Gastroesophageal sphincter (tissue), 4 donors: ENCODE measurements around the gene RPE. TPM values are rescaled to one million over a fixed set of nuclear protein-coding genes. Genes with fewer than 3 reads are reported as not detected.

ENCODE experiments used
- ATAC-seq: fragments of 150-250 bp; one replicate; pipeline ENCODE4 v1.9.1; 2016; ENCODE audit warnings: mild to moderate bottlenecking, moderate library complexity
- H3K27ac ChIP-seq, 4 donors: fragments of 200-600 bp; sonication (generic) in 3 of 4; 1 replicate in 3 of 4; 2 replicates in 1 of 4; pipeline ENCODE4 v1.5.1; 2016 to 2019
- H3K27me3 ChIP-seq: fragments of 200-600 bp; sonication (generic); one replicate; pipeline ENCODE4 v1.5.1; 2019
- H3K36me3 ChIP-seq, 2 donors: fragments of 200-600 bp; sonication (generic); one replicate each; pipeline ENCODE4 v1.5.1; 2019; ENCODE audit warnings: control low read depth in 1 of 2
- H3K4me1 ChIP-seq, 3 donors: fragments of 200-600 bp; sonication (generic); 1 replicate in 2 of 3; 2 replicates in 1 of 3; pipeline ENCODE4 v1.5.1; 2016 to 2019; ENCODE audit warnings: control low read depth in 2 of 3
- H3K4me3 ChIP-seq, 2 donors: fragments of 200-600 bp; sonication (generic); one replicate each; pipeline ENCODE4 v1.5.1; 2019; ENCODE audit warnings: mild to moderate bottlenecking in 1 of 2, moderate library complexity in 1 of 2
- H3K9me3 ChIP-seq, 3 donors: fragments of 200-600 bp; sonication (generic); one replicate each; pipeline ENCODE4 v1.5.1; 2017 to 2019; ENCODE audit warnings: control low read depth in 2 of 3
- EP300 ChIP-seq: sonication (generic); formaldehyde crosslinking; IDR thresholded peaks from one replicate; pipeline ENCODE4 v1.6.1; 2017; ENCODE audit warnings: antibody characterized with exemption, mild to moderate bottlenecking
- POLR2A ChIP-seq, 2 donors: fragments of 450-650 bp; IDR thresholded peaks; one replicate each; pipeline ENCODE4 v1.6.1; 2017; ENCODE audit warnings: antibody characterized with exemption in 2 of 2, mild to moderate bottlenecking in 2 of 2, moderate library complexity in 1 of 2
- POLR2AphosphoS5 ChIP-seq: sonication (generic); formaldehyde crosslinking; IDR thresholded peaks from one replicate; pipeline ENCODE4 v1.6.1; 2017; ENCODE audit warnings: antibody characterized with exemption
- WGBS, 2 donors: methylation state at CpG; one replicate each; pipeline ENCODE4 v1.1.5; 2018; ENCODE audit warnings: low coverage in 1 of 2; 5-methylcytosine and 5-hydroxymethylcytosine counted together
- total RNA-seq, 4 donors: library from RNA; depleted of rRNA; stranded (reverse); fragments of >200 nt; gene quantifications; one replicate each; pipeline ENCODE4 v1.1.0, GENCODE V29; 2016
- TF ChIP-seq, protein P1 (sequence below), 4 experiments: fragments of 200-600 bp in 2 of 4; fragments of 450-650 bp in 2 of 4; sonication (generic) in 1 of 4; IDR thresholded peaks; one replicate each; pipeline ENCODE4 v1.5.1; 2017 to 2019; ENCODE audit warnings: antibody characterized with exemption in 4 of 4, mild to moderate bottlenecking in 2 of 4, moderate library complexity in 2 of 4

Gene RPE
- total RNA-seq, 4 donors from 2014 or later, result 49.0 to 63.6 (median 49.7) TPM

DNA sequence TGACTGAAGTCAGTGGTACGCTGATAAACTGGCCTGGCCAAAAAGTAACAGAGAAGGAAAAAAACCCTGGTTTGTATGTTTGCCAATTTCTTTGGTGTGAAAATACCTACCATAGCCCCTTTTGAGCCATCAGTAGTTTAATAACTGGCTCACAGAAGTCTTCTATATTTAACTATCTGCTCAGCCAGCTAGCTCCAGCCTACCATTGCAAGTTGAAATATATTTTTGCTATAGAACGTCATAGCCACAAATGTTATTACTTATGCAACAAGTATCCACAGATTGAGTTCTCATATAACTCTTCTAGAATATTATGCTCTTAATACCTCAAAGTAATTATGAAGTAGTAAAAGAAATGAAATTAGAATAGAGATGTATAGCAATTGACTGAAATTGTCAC, 25.2 kb downstream of the RPE start:
- no peak overlapping the region for H3K27ac ChIP-seq
- peaks cover 0 to 55% of the 10 kb centered on the region in 2 donors for H3K36me3 ChIP-seq
- H3K9me3 ChIP-seq, result no peaks in the 10 kb centered on the region
- no peak for TF ChIP-seq POLR2AphosphoS5
- TF ChIP-seq, protein P1, sequence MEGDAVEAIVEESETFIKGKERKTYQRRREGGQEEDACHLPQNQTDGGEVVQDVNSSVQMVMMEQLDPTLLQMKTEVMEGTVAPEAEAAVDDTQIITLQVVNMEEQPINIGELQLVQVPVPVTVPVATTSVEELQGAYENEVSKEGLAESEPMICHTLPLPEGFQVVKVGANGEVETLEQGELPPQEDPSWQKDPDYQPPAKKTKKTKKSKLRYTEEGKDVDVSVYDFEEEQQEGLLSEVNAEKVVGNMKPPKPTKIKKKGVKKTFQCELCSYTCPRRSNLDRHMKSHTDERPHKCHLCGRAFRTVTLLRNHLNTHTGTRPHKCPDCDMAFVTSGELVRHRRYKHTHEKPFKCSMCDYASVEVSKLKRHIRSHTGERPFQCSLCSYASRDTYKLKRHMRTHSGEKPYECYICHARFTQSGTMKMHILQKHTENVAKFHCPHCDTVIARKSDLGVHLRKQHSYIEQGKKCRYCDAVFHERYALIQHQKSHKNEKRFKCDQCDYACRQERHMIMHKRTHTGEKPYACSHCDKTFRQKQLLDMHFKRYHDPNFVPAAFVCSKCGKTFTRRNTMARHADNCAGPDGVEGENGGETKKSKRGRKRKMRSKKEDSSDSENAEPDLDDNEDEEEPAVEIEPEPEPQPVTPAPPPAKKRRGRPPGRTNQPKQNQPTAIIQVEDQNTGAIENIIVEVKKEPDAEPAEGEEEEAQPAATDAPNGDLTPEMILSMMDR (IDR thresholded peaks at IDR 0.05), result no peak
- TF ChIP-seq POLR2A (IDR thresholded peaks at IDR 0.05), result no peak
- TF ChIP-seq EP300, result no peak
- H3K4me3 ChIP-seq, result no peak overlapping the region
- H3K4me1 ChIP-seq, result peaks cover 0 to 4% (median 0%) of the 10 kb centered on the region in 3 donors
- no peaks in the 10 kb centered on the region for H3K27me3 ChIP-seq
- 67 to 71% methylated on average over 2 of the region's 2 CpGs for WGBS, 2 donors
- no peak for ATAC-seq

DNA sequence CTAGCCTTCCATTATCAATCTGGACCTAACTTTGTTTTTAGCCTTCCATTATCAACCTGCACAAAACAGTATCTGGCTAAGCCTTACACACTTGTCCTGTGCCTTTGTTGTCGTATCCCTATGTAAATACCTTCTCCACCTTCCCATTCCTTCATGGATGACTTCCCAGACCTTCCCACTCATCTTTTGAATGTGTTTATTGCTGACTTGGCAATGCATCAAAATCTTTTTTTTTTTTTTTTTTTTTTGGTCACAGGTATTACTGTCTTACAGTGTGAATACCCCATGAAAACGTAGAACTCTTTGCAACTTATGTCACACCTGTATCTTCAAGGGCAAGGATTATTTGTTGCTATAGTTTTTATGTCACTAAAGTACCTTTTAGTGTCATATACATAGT, 25.7 kb downstream of the RPE start:
- ATAC-seq, result no peak
- no peaks in the 10 kb centered on the region for H3K9me3 ChIP-seq
- peaks cover 0 to 50% of the 10 kb centered on the region in 2 donors for H3K36me3 ChIP-seq
- H3K27me3 ChIP-seq, result no peaks in the 10 kb centered on the region
- no peak overlapping the region for H3K4me3 ChIP-seq
- no peak overlapping the region for H3K27ac ChIP-seq
- H3K4me1 ChIP-seq, result no peaks in the 10 kb centered on the region
- TF ChIP-seq EP300 (no peak), POLR2A (IDR thresholded peaks at IDR 0.05) (no peak), POLR2AphosphoS5 (no peak)
- TF ChIP-seq, protein P1 (IDR thresholded peaks at IDR 0.05), result no peak
- 33 to 79% methylated on average over 2 of the region's 2 CpGs for WGBS, 2 donors

DNA sequence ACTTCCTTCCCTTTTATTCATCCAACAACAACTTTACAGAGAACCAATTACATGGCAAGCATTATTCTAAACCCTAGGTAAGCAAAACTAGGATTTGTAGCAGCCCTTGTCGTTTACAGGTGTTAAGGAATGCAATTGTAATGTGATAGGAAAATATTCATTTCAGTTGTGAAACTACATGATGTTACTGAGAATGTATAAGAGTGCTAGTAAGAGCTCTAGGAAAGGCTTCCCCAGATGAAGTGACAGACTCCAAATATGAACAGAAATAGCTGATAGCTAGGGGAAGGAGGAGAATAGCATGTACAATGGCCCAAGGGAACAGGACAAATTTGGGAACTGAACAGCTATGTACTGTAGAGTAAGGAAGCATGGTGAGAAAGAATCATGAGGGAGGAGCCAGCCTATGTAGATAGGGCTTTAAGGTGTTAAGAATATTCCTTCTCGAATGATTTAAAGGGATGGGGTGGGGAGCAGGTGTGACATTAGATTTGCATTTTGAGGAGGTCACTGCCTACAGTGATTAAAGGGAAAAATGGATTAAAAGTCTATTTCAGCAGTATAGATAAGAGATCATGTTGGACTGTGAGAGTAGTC, 31.7 kb downstream of the RPE start:
- Histone ChIP-seq H3K27me3 (no peaks in the 10 kb centered on the region), H3K4me1 (no peaks in the 10 kb centered on the region), H3K4me3 (no peak overlapping the region), H3K27ac (no peak overlapping the region), H3K9me3 (no peaks in the 10 kb centered on the region), H3K36me3 (no peaks in the 10 kb centered on the region)
- TF ChIP-seq, protein P1 (IDR thresholded peaks at IDR 0.05), result no peak
- TF ChIP-seq POLR2AphosphoS5, result no peak
- no peak for TF ChIP-seq POLR2A (IDR thresholded peaks at IDR 0.05)
- TF ChIP-seq EP300, result no peak
- 69 to 100% methylated on average over 1 to 2 of the region's 2 CpGs for WGBS, 2 donors
- no peak for ATAC-seq

DNA sequence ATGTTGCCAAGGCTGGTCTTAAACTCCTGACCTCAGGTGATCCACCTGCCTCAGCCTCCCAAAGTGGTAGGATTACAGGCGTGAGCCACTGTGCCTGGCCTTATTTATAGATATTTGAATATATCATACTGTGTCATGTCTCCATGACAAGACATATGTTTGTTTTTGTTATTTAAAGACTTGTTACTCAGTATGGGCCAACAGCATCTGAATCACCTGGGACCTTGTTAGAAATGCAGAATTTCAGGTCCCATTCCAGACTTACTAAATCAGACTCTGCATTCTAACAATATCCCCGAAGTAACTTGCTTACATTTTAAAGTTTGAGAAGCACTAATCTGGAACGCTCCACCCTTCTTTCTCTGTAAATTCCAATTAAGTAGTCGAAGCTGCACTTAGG, 33.2 kb downstream of the RPE start:
- Histone ChIP-seq H3K27me3 (no peaks in the 10 kb centered on the region), H3K27ac (no peak overlapping the region), H3K4me3 (no peak overlapping the region), H3K36me3 (no peaks in the 10 kb centered on the region), H3K4me1 (no peaks in the 10 kb centered on the region), H3K9me3 (no peaks in the 10 kb centered on the region)
- no peak for TF ChIP-seq EP300
- TF ChIP-seq, protein P1 (IDR thresholded peaks at IDR 0.05), result no peak
- TF ChIP-seq POLR2AphosphoS5, result no peak
- no peak for TF ChIP-seq POLR2A (IDR thresholded peaks at IDR 0.05)
- WGBS, 2 donors, result 95 to 100% methylated on average over 4 of the region's 4 CpGs
- ATAC-seq, result no peak

DNA sequence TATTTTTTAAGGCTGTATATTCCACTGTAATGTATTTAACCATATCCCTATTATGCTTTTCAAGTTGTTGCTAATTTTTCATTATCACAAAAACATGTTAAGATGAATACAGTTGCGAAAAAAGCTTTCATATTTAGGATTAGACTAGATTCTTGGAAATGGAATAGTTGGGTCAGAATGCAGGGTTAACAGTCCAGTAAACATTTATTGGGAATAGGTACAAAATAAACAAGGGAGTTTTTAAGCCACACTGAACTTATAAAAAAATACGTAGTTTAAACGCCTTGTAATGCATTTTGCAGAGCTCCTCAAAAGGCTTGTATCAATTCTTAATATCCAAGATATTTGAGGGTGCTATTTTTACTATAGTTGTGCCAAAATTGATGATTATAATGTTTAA, 35.6 kb downstream of the RPE start:
- Histone ChIP-seq H3K4me1 (no peaks in the 10 kb centered on the region), H3K27me3 (no peaks in the 10 kb centered on the region), H3K27ac (no peak overlapping the region), H3K36me3 (peaks cover 0 to 9% of the 10 kb centered on the region in 2 donors), H3K9me3 (no peaks in the 10 kb centered on the region), H3K4me3 (no peak overlapping the region)
- no peak for ATAC-seq
- 80 to 96% methylated on average over 3 of the region's 3 CpGs for WGBS, 2 donors
- no peak for TF ChIP-seq POLR2AphosphoS5
- TF ChIP-seq, protein P1 (IDR thresholded peaks at IDR 0.05), result no peak
- TF ChIP-seq POLR2A (IDR thresholded peaks at IDR 0.05), result no peak
- TF ChIP-seq EP300, result no peak
